Measurements from ENCODE around the gene CCDC92.

CCDC92 gene

DNA sequence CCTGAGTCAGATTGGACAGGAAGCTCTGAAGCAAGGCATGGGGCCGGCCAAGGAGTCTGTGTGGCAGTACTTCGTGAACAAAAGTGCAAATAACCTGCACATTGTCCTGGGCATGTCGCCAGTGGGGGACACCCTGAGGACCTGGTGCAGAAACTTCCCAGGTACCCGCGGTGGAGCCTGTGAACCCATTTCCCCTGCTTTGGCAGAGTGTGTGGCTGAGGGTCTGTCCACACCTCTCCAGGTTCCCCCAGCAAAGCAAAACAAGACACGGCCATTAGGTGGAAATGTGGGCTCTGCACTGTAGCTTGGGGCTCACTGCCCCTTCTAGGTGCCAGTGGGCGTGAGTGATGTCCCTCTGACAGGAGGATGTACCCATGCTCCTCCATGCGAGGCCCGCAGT is 79.4 kb downstream of the CCDC92 start:
- DNase-seq (ENCODE audit: insufficient read length, low spot score) (no peak), FAIRE-seq (no peak)

DNA sequence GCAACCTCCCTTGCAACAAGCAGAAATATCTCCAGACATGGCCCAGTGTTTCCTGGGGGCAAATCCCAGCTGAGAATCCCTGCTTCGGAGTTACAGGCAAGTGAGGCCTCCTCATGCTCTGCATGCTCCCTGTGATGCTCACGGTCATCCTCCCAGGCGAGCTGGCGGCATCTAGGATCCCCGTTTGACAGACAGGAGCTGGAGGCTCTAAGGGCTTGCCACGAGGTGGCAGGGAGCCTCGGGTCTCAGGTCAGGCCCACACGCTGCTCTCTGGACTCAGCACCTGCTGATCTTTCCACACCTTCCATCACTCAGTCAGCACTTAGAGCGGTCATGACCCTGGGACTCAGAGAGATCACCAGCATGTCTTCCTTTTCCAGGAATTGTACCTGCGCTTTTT is 79.8 kb downstream of the CCDC92 start:
- FAIRE-seq (no peak), DNase-seq (ENCODE audit: insufficient read length, low spot score) (no peak)

DNA sequence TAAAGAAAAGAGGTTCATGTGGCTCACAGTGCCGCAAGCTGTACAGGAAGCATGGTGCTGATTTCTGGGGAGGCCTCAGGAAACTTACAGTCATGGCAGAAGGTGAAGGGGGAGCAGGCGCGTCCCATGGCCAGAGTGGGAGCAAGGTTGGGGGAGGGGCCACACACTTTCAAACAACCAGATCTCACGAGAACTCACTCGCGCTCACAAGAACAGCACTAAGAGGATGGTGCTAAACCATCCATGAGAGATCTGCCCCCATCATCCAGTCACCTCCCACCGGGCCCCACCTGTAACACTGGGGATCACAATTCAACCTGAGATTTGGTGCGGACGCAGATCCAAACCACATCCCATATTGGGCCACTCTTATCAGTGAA is 80.5 kb downstream of the CCDC92 start:
- DNase-seq (ENCODE audit: insufficient read length, low spot score) (no peak), FAIRE-seq (no peak)

DNA sequence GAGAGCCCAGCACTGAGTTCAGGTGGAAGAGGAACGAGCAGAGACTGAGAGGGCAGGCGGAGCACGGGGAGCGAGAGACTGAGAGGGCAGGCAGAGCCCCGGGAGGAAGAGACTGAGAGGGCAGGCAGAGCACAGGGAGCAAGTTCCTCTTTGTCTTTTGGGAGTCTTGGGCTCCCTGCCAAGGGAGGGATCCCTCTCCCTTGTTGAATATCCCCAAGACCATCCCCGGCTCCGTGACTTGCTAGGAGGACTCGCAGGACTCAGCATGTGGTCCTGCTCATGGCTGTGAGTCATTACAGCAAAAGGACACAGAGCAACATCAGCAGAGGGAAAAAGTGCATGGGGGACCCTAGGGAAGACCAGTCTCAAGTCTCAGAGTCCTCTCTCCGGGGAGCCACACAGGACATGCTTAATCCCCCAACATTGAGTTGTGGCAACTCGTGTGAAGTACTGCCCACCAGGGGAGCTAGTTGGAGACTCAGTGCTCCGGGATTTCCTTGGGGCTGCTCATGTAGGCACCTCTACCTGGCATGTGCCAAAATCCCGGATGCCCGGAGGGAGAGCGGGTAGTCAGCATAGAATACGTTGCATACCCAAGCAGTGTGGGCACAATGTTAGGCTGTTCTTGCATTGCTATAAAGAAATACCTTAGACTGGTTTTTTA is 81.0 kb downstream of the CCDC92 start:
- DNase-seq (ENCODE audit: insufficient read length, low spot score) = no peak

DNA sequence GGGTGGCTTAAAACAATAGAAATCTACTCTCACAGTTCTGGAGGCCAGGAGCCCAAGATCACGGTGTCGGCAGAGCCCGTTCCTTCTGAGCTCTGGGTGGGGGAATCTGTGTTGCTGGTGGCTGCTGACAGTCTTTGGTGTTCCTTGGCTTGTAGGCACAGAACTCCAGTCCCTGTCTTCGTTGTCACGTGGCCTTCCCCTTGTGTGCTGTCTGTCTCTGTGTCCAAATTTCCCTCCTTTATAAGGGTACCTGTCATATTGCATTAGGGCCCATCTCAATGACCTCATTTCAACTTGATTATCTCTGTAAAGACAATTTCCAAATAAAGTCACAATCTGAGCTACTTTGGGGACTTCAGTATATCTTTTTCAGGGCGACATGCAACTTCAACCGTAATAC is 81.6 kb downstream of the CCDC92 start:
- DNase-seq (ENCODE audit: insufficient read length, low spot score) (no peak), FAIRE-seq (no peak)

More for the DNA sequence above, 81.0 kb downstream of the CCDC92 start:
- FAIRE-seq = no peak

DNA sequence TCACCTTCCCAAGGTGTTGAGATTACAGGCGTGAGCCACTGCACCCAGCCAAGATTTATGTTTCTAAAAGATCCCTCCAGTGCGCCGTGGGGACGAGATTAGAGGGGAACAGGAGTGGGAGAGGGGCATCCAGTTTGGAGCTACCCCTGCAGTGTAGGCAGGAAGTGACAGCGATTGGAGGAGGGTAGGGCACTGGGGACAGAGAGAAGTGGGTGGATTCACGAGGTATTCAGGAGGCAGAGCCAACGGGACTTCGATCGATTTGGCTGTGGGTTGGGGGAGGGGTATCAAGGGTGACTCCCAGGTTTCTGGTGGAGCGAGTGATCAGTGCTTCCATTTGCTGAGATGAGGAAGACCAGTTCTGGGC is 82.1 kb downstream of the CCDC92 start:
- FAIRE-seq (no peak), DNase-seq (ENCODE audit: insufficient read length, low spot score) (no peak)

DNA sequence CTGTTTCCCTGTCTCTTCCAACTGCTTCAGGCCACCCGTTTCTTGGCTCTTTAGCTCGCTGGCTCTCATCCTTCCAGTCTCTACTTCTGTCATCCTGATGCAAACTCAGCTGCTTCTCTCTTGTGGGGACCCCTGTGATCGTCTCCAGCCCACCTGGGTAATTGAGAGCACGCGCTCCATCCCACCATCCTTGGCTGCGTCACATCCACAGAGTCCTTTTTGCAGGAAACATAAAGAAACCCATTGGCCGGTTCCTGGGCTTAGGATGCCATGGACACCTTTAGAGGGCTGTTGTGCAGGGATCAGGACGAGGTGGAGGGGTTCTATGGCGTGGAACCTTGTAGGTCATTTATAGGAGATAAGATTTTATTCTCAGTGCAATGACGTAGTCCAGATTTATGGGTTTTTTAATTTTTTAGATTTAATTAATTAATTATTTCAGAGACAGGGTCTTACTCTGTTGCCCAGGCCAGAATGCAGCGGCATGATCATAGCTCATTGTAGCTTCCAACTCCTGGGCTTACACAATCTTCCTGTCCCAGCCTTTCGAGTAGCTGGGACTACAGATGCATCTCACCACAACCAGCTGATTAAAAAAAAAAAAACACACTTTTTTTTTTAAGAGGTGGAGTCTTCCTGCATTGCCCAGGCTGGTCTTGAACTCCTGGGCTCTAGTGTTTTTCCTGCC is 82.6 kb downstream of the CCDC92 start:
- FAIRE-seq (no peak), DNase-seq (ENCODE audit: insufficient read length, low spot score) (no peak)

DNA sequence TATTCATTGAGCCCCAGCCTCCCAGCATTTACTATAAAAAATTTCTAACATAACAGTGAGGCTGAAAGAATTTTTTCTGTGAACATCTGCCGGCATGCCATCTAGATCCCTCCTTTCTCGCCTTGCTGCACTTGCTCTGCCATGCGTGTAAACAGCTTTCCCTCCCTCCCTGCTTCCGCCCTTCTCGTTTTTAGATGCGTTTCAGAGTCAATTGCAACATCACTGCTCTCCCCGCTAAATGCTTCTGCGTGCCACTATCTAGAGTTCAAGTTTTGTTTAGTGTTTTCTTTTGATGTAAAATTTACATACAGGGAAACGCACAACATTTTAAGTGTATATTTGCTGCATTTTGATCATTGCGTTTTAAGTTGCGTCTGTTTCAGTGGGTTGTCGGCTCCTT is 83.6 kb downstream of the CCDC92 start:
- no peak for FAIRE-seq

DNA sequence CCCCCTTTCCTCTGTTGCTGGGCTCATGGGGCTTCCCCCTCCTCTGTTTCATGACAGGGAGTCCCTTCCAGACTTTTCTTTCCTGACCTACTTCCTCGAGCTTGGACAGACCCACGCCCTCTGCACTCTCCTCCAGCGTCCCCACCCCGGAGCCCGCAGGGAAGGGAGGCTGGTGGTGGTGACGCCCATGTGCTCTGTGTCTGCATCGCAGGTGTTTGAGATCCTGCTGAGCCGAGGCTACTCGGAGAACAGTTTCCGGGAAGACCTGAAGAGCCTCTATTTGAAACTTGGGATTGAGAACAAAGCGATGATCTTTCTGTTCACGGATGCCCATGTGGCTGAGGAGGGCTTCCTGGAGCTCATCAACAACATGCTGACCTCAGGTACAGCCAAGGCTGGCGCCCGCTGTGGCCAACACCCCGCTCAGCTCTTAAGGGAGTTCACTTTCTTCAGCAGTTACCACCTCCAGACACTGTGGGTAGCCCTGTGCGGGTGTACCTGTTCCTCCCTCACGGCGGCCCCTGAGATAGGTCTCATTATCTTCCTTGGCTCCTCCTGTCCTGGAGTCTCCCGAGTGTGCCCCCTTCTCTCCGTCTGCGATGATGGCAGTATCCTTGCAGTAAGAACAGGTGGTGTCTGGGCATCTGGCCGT is 85.6 kb downstream of the CCDC92 start:
- FAIRE-seq (no peak), DNase-seq (ENCODE audit: insufficient read length, low spot score) (no peak)

More for the DNA sequence above, 83.6 kb downstream of the CCDC92 start:
- no peak for DNase-seq (ENCODE audit: insufficient read length, low spot score)

DNA sequence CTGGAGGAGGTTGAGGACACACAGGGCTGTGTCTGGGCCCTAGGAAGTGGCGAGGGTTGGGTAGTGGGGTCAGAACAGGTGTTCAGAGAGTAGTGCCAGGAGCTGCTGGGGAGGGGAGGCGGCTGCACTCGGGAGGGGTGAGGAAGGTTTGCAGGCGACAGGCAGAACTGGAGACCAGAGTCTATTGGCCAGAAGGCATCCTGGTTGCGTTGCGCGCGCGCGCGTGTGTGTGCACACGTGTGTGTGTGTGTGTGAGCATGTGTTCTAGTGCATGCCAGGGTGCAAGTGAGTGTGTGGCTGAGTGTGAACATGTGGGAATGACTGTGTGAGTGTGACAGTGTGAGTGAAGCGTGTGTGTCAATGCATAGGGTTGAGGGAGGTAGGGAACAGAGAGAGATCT is 86.4 kb downstream of the CCDC92 start:
- FAIRE-seq (no peak), DNase-seq (ENCODE audit: insufficient read length, low spot score) (no peak)
